Glutamatergic neuron (in vitro differentiated cells): ENCODE measurements around the gene MANEAL. TPM values are rescaled to one million over a fixed set of nuclear protein-coding genes. Genes with fewer than 3 reads are reported as not detected.

ENCODE experiments used
- DNase-seq: peaks from one replicate; pipeline ENCODE4 v3.0.0; 2022
- H3K27ac Mint-ChIP-seq: one replicate; pipeline ENCODE4 v1.8.0; 2020; ENCODE audit warnings: mild to moderate bottlenecking, mixed read lengths, inconsistent platforms; ENCODE audit not compliant: unreplicated experiment
- H3K27me3 Mint-ChIP-seq: one replicate; pipeline ENCODE4 v1.8.0; 2020; ENCODE audit warnings: mild to moderate bottlenecking, moderate library complexity, mixed read lengths, inconsistent platforms; ENCODE audit not compliant: unreplicated experiment
- H3K36me3 Mint-ChIP-seq: one replicate; pipeline ENCODE4 v1.8.0; 2020; ENCODE audit warnings: mild to moderate bottlenecking, mixed read lengths, inconsistent platforms; ENCODE audit not compliant: unreplicated experiment
- H3K4me1 Mint-ChIP-seq: one replicate; pipeline ENCODE4 v1.8.0; 2020; ENCODE audit warnings: mild to moderate bottlenecking, low read depth, mixed read lengths, inconsistent platforms; ENCODE audit not compliant: unreplicated experiment
- H3K4me3 Mint-ChIP-seq: one replicate; pipeline ENCODE4 v1.8.0; 2020; ENCODE audit warnings: mild to moderate bottlenecking, mixed read lengths, inconsistent platforms; ENCODE audit not compliant: unreplicated experiment
- H3K9me3 Mint-ChIP-seq: one replicate; pipeline ENCODE4 v1.8.0; 2020; ENCODE audit warnings: mild to moderate bottlenecking, moderate library complexity, mixed read lengths, inconsistent platforms; ENCODE audit not compliant: unreplicated experiment
- CTCF ChIP-seq: fragments of 200-600 bp; sonication (generic); IDR thresholded peaks from one replicate; pipeline ENCODE4 v1.5.0; 2021; ENCODE audit not compliant: partially characterized antibody, unreplicated experiment
- total RNA-seq: library from RNA; stranded (reverse); fragmentation: NEBNext Ultra II Directional; extraction: Animal tissue kit (Norgen Biotek cat#: 25700); gene quantifications from one replicate; pipeline ENCODE4 v1.2.1, GENCODE V29; 2021; ENCODE audit not compliant: unreplicated experiment

The MANEAL gene
- total RNA-seq, 1 donor from 2014 or later = 112 TPM

GRCh38 chr1:37795340-37796125 lies 1.9 kb downstream of the MANEAL start:
- H3K36me3 Mint-ChIP-seq = peaks cover 4% of the 10 kb centered on the region
- TF ChIP-seq CTCF = no peak
- DNase-seq = peak; percentile 52
- peaks cover 3% of the 10 kb centered on the region for H3K9me3 Mint-ChIP-seq
- H3K27me3 Mint-ChIP-seq = peaks cover 9% of the 10 kb centered on the region
- H3K4me1 Mint-ChIP-seq = no peaks in the 10 kb centered on the region
- H3K4me3 Mint-ChIP-seq = peak overlapping the region; percentile 97
- peak overlapping the region; percentile 94 for H3K27ac Mint-ChIP-seq

- no peak overlapping the region for H3K4me3 Mint-ChIP-seq
- peaks cover 3% of the 10 kb centered on the region for H3K9me3 Mint-ChIP-seq
- H3K36me3 Mint-ChIP-seq = peaks cover 4% of the 10 kb centered on the region
- TF ChIP-seq CTCF = no peak
- no peak overlapping the region for H3K27ac Mint-ChIP-seq
- no peaks in the 10 kb centered on the region for H3K27me3 Mint-ChIP-seq
- no peak for DNase-seq
- H3K4me1 Mint-ChIP-seq = no peaks in the 10 kb centered on the region
Measured at GRCh38 chr1:37797750-37798345, 4.2 kb downstream of the MANEAL start.

- no peak for TF ChIP-seq CTCF
- H3K4me3 Mint-ChIP-seq = no peak overlapping the region
- no peaks in the 10 kb centered on the region for H3K27me3 Mint-ChIP-seq
- peaks cover 4% of the 10 kb centered on the region for H3K36me3 Mint-ChIP-seq
- DNase-seq = no peak
- H3K27ac Mint-ChIP-seq = no peak overlapping the region
- H3K9me3 Mint-ChIP-seq = peaks cover 2% of the 10 kb centered on the region
- no peaks in the 10 kb centered on the region for H3K4me1 Mint-ChIP-seq
Measured at GRCh38 chr1:37802439-37802838, 8.8 kb downstream of the MANEAL start.

- H3K9me3 Mint-ChIP-seq = peaks cover 3% of the 10 kb centered on the region
- H3K4me3 Mint-ChIP-seq = peak overlapping the region; percentile 87
- no peak for DNase-seq
- H3K36me3 Mint-ChIP-seq = no peaks in the 10 kb centered on the region
- H3K27ac Mint-ChIP-seq = peak overlapping the region; percentile 59
- no peak for TF ChIP-seq CTCF
- H3K4me1 Mint-ChIP-seq = peaks cover 7% of the 10 kb centered on the region
- no peaks in the 10 kb centered on the region for H3K27me3 Mint-ChIP-seq
Measured at GRCh38 chr1:37807220-37807554, 13.5 kb downstream of the MANEAL start.
